Measurements from ENCODE around the gene COLQ. TPM values are rescaled to one million over a fixed set of nuclear protein-coding genes. Genes with fewer than 3 reads are reported as not detected.
"Not testable (repeated sequence)": the region's sequence is repeated elsewhere in the genome, so short reads cannot be mapped to it uniquely, and the experiment has no call there.

COLQ gene
- total RNA-seq, 1 donor from 2014 or later = 12.1 TPM

GRCh38 chr3:15427182-15427880, 94.2 kb downstream of the COLQ start, which contains the start of the genes EAF1 and METTL6:
Gene EAF1 (plus strand): TSS chr3:15427598. CDS start chr3:15427780, 182 bp downstream.
Gene METTL6 (minus strand): TSS chr3:15427544. CDS start chr3:15426511, 1,033 bp downstream.
- peak; percentile 91 for DNase-seq

DNA sequence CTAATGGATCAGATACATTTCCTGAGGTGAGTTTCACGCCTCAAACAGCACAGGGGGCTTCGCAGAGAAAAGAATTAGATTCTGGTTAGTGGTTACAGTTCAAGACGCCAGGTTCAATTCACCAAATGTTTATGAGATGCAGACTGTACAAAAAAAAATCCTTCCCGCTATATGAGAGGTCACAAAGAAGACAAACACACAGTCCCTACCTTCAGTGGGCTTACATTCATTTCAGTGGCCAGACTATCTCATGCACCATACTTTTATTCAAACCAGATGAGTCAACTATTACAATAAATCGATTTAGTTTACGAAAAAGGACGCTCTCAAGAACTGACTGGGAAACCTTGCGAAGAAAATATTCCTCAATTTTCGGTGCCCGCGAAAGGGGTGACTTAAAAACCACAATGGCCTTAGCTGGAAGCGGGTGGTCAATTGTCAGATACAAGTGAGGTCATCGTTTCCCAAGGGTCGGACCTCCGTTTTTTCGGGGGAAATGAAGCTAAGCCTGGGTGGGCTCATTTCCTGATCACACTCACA, 94.9 kb downstream of the COLQ start:
- no peak for DNase-seq

DNA sequence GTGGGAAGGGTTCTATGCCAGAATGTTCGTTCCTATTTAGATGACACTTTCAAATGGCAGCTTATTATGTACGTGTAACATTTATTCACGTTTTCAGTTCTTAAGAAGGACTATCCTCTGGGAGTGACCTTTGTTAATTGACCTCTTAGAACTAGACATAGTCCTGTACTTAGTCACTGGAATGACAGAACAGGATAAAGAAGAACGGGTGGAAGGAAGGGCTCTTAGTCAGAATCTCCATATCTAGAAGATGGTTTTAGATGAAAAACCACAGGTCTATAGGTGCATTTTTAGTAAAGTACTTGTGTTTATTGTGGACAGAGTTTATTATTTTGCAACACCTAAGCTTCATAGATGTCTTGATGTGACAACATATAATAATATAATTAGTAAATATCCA, 100.6 kb downstream of the COLQ start:
- no peak for DNase-seq

DNA sequence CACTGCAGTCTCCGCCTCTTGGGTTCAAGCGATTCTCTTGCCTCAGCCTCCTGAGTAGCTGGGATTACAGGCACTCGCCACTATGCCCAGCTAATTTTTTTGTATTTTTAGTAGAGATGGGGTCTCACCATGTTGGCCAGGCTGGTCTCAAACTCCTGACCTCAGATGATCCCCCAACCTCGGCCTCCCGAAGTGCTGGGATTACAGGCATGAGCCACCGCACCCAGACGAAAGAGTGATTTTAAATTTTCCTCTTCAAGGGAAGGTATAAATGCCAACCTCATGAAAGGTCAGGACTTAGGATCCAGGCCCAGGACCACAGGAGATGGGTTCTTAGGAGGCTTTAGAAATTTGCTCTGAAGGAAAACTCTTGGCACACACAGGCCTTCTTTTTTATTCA, 110.5 kb downstream of the COLQ start:
- DNase-seq = not testable (repeated sequence)

DNA sequence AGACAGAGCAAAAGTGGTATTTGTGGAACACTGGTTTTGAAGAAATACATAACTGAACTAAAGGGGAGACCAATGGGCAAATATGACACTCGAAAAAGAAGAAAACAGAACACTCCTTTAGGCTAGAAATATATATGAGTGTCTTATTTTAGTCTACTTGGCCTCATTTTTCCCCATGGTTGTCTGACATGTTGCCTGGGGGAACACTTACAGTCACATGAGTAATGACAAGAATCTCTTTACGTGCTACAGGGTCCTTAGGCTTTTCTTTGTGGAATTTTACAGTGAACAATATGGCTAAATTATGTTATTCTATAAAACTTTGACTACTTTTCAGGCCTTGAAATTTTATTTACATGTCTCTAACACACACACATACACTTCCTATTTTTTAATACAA, 111.7 kb downstream of the COLQ start:
- DNase-seq = no peak

- DNase-seq = no peak
Observed at GRCh38 chr3:15409239-15409638, 112.3 kb downstream of the COLQ start.

- peak; percentile 66 for DNase-seq
Observed at GRCh38 chr3:15405448-15406050, 116.0 kb downstream of the COLQ start.

- no peak for DNase-seq
Observed at GRCh38 chr3:15404767-15405166, 116.7 kb downstream of the COLQ start.

DNA sequence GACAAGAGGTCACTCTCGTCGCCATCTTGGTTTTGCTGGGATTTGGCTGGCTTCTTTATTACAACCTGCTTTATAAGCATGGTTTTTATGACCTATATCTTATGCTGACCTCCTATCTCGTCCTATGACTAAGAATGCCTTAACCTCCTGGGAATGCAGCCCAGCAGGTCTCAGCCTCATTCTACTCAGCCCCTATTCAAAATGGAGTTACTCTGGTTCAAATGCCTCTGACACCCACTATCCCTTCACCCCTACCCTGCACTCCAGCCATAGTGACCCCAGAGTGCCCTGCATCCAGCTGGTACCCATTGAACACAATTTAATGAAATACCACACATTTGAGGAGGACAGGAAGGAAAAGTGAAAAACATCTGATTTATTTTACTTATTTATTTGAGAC, 117.5 kb downstream of the COLQ start:
- DNase-seq = no peak

DNA sequence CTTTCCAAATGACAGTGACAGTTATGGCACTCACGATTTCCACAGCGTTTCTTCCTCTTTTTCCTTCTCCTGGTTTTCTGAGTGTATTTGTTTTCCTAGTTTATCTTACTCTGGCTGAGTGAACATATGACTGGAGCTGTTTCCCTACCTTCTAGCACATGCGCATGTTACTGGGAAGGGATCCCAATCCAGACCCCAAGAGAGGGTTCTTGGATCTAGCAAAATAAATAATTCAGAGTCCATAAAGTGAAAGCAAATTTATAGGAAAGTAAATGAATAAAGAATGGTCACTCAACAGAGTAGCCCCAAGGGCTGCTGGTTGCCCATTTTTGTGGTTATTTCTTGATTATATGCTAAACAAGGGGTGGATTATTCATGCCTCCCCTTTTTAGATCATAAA, 118.0 kb downstream of the COLQ start:
- peak; percentile 73 for DNase-seq

- no peak for DNase-seq
Observed at GRCh38 chr3:15401936-15402335, 119.6 kb downstream of the COLQ start.

Small RNAs within 50 kb of the gene (small RNA-seq; reads per million reads assigned to genes)
- not detected for gene MIR4270 (ENCODE audit: low replicate concordance)
- gene RN7SL110P (ENCODE audit: low replicate concordance) = not detected
- not detected for gene RNU6-1024P (ENCODE audit: low replicate concordance)

Other genes with a start within 250 kb of the COLQ start
- gene SH3BP5, start 189.1 kb downstream of the COLQ start, total RNA-seq = 37.1 TPM
- gene METTL6, start 94.2 kb downstream of the COLQ start, total RNA-seq = 25.2 TPM
- 14.9 TPM for gene EAF1, start 94.1 kb downstream of the COLQ start, total RNA-seq
- gene HACL1, start 79.9 kb upstream of the COLQ start, total RNA-seq = 14.0 TPM
- 19.3 TPM for gene BTD, start 80.0 kb upstream of the COLQ start, total RNA-seq